Brain microvascular endothelial cell (primary cell): ENCODE measurements around the gene BUB3.

Experiments used
- DNase-seq: peaks from one replicate; pipeline ENCODE4 v3.0.0-alpha.2; 2020
- H3K27ac ChIP-seq: fragments of 250-450 bp; sonication (Bioruptor Pico); 2 replicates; pipeline ENCODE4 v1.5.1; 2020; ENCODE audit warnings: mild to moderate bottlenecking, moderate library complexity
- H3K27me3 ChIP-seq: fragments of 250-450 bp; sonication (Bioruptor Pico); replicated peaks from 2 replicates; pipeline ENCODE4 v1.5.1; 2020; ENCODE audit warnings: mild to moderate bottlenecking
- H3K36me3 ChIP-seq: fragments of 250-450 bp; sonication (Bioruptor Pico); replicated peaks from 2 replicates; pipeline ENCODE4 v1.5.1; 2020; ENCODE audit warnings: mild to moderate bottlenecking
- H3K4me3 ChIP-seq: 2 replicates; pipeline ENCODE4 v1.5.1; 2011; ENCODE audit warnings: low read depth, mild to moderate bottlenecking, control low read depth, low read length, moderate library complexity
- CTCF ChIP-seq: IDR thresholded peaks from 2 replicates; pipeline ENCODE4 v1.5.1; 2011; ENCODE audit warnings: low read depth, mild to moderate bottlenecking, moderate library complexity, low read length, control low read depth, inconsistent platforms; ENCODE audit errors: missing control alignments
- in situ Hi-C: cut with HindIII; loops from 2 replicates; pipeline ENCODE4 v1.10.0; 2017; ENCODE audit warnings: low sequenced_read_pairs, low pct_ligation_motif_present

The BUB3 gene, protein sequence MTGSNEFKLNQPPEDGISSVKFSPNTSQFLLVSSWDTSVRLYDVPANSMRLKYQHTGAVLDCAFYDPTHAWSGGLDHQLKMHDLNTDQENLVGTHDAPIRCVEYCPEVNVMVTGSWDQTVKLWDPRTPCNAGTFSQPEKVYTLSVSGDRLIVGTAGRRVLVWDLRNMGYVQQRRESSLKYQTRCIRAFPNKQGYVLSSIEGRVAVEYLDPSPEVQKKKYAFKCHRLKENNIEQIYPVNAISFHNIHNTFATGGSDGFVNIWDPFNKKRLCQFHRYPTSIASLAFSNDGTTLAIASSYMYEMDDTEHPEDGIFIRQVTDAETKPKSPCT

GRCh38 chr10:123154092-123154710, at the start of gene BUB3:
BUB3 (plus strand) TSS chr10:123154402; CDS start chr10:123154918, 516 bp downstream.
- H3K4me3 ChIP-seq = peak within 1 kb of the TSS; percentile 99
- H3K36me3 ChIP-seq = peaks cover 24% of the 10 kb centered on the region
- peak; percentile 99 for DNase-seq
- in situ Hi-C loops = no loop called here
- TF ChIP-seq CTCF = peak; percentile 25
- peak within 1 kb of the TSS; percentile 78 for H3K27ac ChIP-seq
- peaks cover 32% of the 10 kb centered on the region for H3K27me3 ChIP-seq

- TF ChIP-seq CTCF = no peak
- no peak for DNase-seq
- in situ Hi-C loops = no loop called here
- Histone ChIP-seq H3K36me3 (no peaks in the 10 kb centered on the region), H3K4me3 (no peak overlapping the region), H3K27ac (no peak overlapping the region), H3K27me3 (no peaks in the 10 kb centered on the region)
These were observed 44.7 kb upstream of the BUB3 start for GRCh38 chr10:123109466-123109865.

DNA sequence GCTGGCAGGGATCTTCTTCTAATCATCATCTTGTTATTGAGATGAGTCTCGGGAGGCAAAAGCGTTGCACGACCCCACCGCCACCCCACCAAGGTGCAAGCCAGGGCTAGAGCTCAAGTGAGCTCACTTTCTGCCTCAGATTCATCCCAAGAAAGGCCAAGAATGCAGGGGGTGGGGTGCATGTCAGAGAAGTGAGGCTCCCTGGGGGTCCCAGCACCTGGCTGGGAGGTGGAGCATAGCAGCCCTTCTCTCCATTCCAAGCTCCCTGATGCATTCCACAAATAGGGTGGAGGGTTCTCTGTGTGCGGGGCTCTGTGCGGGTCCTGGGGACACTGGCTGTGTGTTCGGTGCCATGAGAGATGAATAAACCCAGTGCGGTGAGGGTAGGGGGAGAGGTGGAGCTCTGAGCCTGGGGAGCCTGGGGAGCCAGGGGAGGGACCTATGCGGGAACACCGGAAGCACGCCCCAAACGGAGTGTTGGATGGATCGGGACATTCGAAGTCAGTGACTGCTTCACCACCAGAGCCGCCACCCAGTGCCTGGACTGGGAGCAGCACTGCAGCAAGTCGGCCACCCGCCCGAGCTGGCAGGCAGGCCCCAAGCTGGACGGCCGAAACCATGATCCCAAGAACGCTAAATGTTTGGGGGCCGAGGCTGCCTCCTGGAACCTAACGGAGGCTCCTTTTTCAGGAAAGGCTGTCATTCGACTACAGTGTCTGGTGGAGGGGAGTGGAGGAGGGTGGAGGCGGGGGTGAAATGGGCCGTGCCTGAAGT, 36.4 kb upstream of the BUB3 start:
- no peak for TF ChIP-seq CTCF
- no peaks in the 10 kb centered on the region for H3K36me3 ChIP-seq
- in situ Hi-C loops = no loop called here
- no peak overlapping the region for H3K27ac ChIP-seq
- DNase-seq = no peak
- no peak overlapping the region for H3K4me3 ChIP-seq
- H3K27me3 ChIP-seq = peaks cover 10% of the 10 kb centered on the region

- TF ChIP-seq CTCF = no peak
- in situ Hi-C loops = no loop called here
- H3K27ac ChIP-seq = no peak overlapping the region
These were observed 35.1 kb upstream of the BUB3 start for GRCh38 chr10:123119081-123119480.

DNA sequence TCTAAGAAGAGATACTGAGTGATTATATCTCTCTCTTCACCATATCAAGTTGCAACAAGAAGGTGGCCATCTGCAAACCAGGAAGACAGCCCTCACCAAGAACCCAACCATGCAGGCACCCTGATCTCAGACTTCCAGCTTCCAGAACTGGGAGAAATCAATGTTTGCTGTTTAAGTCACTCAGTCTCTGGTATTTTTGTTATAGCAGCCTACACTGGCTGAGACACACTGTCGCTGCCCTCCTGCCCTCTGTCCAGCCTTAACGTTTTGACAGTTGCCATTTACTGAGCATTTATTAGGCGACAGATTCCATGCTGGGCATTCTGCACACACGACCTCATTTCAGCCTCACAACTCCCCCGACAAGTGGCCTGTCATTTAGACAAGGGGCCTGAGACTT, 28.0 kb upstream of the BUB3 start:
- in situ Hi-C loops = no loop called here
- Histone ChIP-seq H3K27me3 (peaks cover 7% of the 10 kb centered on the region), H3K4me3 (no peak overlapping the region), H3K36me3 (no peaks in the 10 kb centered on the region), H3K27ac (no peak overlapping the region)
- TF ChIP-seq CTCF = no peak
- no peak for DNase-seq

More at GRCh38 chr10:123119081-123119480, 35.1 kb upstream of the BUB3 start:
- no peaks in the 10 kb centered on the region for H3K36me3 ChIP-seq
- peaks cover 10% of the 10 kb centered on the region for H3K27me3 ChIP-seq
- no peak for DNase-seq
- no peak overlapping the region for H3K4me3 ChIP-seq
